ENCODE data around the gene TBC1D5. TPM values are rescaled to one million over a fixed set of nuclear protein-coding genes. Genes with fewer than 3 reads are reported as not detected.

TBC1D5 gene
- total and polyA plus RNA-seq, 2 of the 8 experiments (the other 6 are each of a cell fraction or from before 2014, with no cell fraction given), result 11.0 to 22.9 TPM

- TF ChIP-seq POLR2AphosphoS5 (IDR thresholded peaks at IDR 0.05; ENCODE audit: low read depth, low read length), result no peak
Observed at GRCh38 chr3:17307887-17308286, 434.5 kb downstream of the TBC1D5 start (continued).
